ENCODE results near the gene HSPA2.
A peak's percentile ranks its signal among the peaks of the same experiment; 100 is the strongest.

HSPA2 gene

GRCh38 chr14:64540208-64541202 is at the start of gene HSPA2:
Gene HSPA2, plus strand, starts transcription at chr14:64540741. Its CDS starts 109 bp downstream, at chr14:64540850.
- DNase-seq (ENCODE audit: low spot score): peak; percentile 95

GRCh38 chr14:64491637-64492036 is 48.9 kb upstream of the HSPA2 start:
- DNase-seq (ENCODE audit: low spot score): no peak

- DNase-seq (ENCODE audit: low spot score): no peak
Observed at GRCh38 chr14:64493455-64493854, 47.1 kb upstream of the HSPA2 start.

- DNase-seq (ENCODE audit: low spot score): no peak
Observed at GRCh38 chr14:64495252-64495651, 45.3 kb upstream of the HSPA2 start.

GRCh38 chr14:64496764-64497163 is 43.8 kb upstream of the HSPA2 start:
- DNase-seq (ENCODE audit: low spot score): no peak

- DNase-seq (ENCODE audit: low spot score): no peak
Observed at GRCh38 chr14:64500088-64500487, 40.5 kb upstream of the HSPA2 start.

- DNase-seq (ENCODE audit: low spot score): peak; percentile 27
Observed at GRCh38 chr14:64501411-64502171, 39.0 kb upstream of the HSPA2 start.

- peak; percentile 36 for DNase-seq (ENCODE audit: low spot score)
Observed at GRCh38 chr14:64502456-64502855, 38.1 kb upstream of the HSPA2 start.

- DNase-seq (ENCODE audit: low spot score): peak; percentile 35
Observed at GRCh38 chr14:64502887-64503433, 37.6 kb upstream of the HSPA2 start.

GRCh38 chr14:64503434-64504309 is 36.9 kb upstream of the HSPA2 start, which contains the start of gene ZBTB25:
Gene ZBTB25, minus strand, starts transcription at chr14:64503838. Its CDS starts 13,305 bp downstream, at chr14:64490533.
- DNase-seq (ENCODE audit: low spot score): peak; percentile 90

- peak; percentile 76 for DNase-seq (ENCODE audit: low spot score)
Observed at GRCh38 chr14:64504310-64504896, 36.1 kb upstream of the HSPA2 start, which contains the start of gene ZBTB1. Gene ZBTB1, plus strand, starts transcription at chr14:64504770. Its CDS starts 16,735 bp downstream, at chr14:64521505.

GRCh38 chr14:64504897-64505794 is 35.4 kb upstream of the HSPA2 start:
- DNase-seq (ENCODE audit: low spot score): peak; percentile 86

GRCh38 chr14:64506721-64507120 is 33.8 kb upstream of the HSPA2 start:
- peak; percentile 34 for DNase-seq (ENCODE audit: low spot score)

GRCh38 chr14:64507376-64508156 is 33.0 kb upstream of the HSPA2 start:
- DNase-seq (ENCODE audit: low spot score): no peak

- DNase-seq (ENCODE audit: low spot score): peak; percentile 11
Observed at GRCh38 chr14:64508215-64508776, 32.2 kb upstream of the HSPA2 start.

- no peak for DNase-seq (ENCODE audit: low spot score)
Observed at GRCh38 chr14:64509036-64509435, 31.5 kb upstream of the HSPA2 start.

GRCh38 chr14:64510825-64511671 is 29.5 kb upstream of the HSPA2 start:
- DNase-seq (ENCODE audit: low spot score): peak; percentile 75

- DNase-seq (ENCODE audit: low spot score): no peak
Observed at GRCh38 chr14:64513271-64513670, 27.3 kb upstream of the HSPA2 start.
